HG02840 (cell line): Measurements from ENCODE around the gene LCOR.
A peak's percentile ranks its signal among the peaks of the same experiment; 100 is the strongest.

ENCODE experiments used
- ATAC-seq: cut with Tn5 transposase; IDR thresholded peaks from one replicate; pipeline ENCODE4 v1.9.1; 2021; ENCODE audit warnings: mild to moderate bottlenecking, moderate library complexity, moderate number of reproducible peaks; ENCODE audit not compliant: unreplicated experiment, low FRiP score

Gene LCOR

DNA sequence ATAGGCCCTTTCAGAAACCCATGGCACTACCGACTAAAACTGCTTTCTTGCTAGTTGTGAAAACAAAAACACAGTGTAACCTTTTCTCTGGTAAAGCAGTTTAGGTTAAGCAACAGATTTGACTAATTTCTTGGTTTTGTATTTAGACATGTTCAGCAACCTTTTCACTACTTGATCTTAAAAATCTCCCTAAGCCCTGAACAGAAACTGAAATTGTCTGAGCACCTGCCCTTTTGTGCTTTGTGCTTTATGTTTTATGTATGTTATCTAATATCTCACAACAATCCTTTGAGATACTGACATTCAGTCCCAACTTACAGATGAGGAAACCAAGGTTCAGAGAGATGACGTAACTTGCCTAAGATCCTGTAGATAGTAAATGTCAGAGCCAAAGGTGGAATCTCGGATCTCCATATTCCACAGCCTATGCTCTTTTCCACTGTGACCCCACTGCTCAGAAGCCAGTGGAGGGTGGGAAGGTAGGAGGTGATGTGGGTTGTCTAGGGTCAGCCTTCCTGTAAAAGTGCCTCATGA lies 146.6 kb downstream of the LCOR start:
- ATAC-seq, result peak; percentile 51

DNA sequence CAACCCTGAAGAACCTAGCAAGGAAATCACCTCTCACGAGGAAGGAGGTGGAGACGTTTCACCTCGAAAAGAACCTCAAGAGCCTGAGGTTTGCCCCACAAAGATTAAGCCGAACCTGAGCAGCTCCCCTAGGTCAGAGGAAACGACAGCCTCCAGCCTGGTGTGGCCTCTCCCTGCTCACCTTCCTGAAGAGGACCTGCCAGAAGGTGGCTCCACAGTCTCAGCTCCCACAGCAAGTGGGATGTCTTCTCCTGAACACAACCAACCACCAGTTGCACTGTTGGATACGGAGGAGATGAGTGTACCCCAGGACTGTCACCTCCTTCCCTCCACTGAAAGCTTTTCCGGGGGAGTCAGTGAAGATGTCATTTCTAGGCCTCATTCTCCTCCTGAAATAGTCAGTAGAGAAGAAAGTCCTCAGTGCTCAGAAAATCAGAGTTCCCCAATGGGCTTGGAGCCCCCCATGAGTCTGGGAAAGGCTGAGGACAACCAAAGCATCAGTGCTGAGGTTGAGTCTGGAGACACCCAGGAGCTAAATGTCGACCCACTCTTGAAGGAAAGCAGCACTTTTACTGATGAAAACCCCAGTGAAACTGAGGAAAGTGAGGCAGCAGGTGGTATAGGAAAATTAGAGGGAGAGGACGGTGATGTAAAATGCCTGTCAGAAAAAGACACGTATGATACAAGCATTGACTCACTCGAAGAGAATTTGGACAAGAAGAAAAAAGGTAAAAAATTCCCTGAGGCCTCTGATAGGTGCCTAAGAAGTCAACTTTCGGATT lies 150.2 kb downstream of the LCOR start:
- ATAC-seq, result no peak

GRCh38 chr10:96984541-96985131 lies 152.5 kb downstream of the LCOR start:
- peak; percentile 69 for ATAC-seq

DNA sequence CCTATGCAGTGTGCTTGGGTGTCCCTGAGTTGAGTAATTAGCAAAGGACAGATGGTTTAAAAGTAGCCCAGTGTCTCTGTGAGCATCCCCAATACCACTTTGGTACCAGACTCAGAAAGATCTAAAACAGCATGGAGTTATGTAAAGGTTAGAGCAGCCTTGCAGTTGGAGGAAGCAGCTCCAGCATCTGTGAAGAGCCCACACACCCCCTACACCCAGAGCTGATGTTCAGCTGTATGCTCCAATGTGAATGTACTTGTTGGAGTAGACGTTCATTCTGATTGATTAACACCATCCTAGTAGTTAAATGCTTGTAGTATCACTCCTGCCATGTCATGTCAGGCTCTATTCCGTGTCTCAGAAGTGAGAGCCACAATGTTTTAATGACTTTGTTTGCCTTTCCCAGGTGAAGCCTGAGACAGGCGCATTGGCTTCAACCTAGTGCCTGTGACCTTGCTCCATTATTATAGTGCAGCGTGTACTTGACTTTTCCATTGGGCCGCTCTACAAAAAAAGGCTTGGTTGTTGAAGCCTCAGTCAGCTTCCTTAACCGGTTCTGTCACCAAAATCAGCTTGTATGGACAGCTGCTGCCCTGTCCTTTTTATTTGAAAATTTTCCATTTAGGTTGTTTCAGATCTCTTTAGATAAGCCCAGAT lies 154.2 kb downstream of the LCOR start:
- no peak for ATAC-seq

DNA sequence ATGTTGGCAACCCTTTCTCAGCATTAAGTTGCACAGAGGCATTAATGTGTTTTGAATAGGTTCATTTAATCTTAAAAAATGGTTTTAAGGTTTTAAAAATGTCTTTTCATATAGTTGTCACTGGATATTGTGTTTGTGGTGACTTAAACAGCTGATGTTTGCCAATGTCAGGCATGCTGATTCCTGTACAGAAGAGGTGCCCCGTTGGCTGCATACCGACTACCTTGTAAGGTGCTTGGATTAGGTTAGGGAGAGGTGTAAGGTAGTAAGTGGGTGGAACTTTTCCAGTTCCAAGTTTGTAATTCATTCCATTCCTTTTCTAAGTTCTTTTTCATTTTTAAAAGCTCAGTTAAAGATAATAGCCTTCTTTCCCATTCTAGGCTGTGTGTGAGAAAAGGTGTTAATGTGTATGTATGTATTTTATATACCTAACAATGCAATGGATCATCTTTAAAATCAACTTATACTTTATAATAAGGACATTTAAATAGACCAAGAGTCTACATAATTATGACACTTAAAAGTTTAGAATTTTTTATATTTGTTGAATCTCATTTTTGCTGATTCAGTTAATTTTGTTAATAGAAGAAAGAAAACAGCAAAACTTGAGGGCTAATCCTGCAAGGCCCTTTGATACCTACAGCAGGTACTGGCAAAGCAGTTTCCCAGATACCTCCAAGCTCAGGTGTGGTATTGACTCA lies 155.2 kb downstream of the LCOR start:
- no peak for ATAC-seq

GRCh38 chr10:96987842-96988175 lies 155.7 kb downstream of the LCOR start:
- no peak for ATAC-seq

GRCh38 chr10:96988426-96988825 lies 156.3 kb downstream of the LCOR start:
- no peak for ATAC-seq

GRCh38 chr10:96991313-96991841 lies 159.3 kb downstream of the LCOR start:
- ATAC-seq, result no peak

DNA sequence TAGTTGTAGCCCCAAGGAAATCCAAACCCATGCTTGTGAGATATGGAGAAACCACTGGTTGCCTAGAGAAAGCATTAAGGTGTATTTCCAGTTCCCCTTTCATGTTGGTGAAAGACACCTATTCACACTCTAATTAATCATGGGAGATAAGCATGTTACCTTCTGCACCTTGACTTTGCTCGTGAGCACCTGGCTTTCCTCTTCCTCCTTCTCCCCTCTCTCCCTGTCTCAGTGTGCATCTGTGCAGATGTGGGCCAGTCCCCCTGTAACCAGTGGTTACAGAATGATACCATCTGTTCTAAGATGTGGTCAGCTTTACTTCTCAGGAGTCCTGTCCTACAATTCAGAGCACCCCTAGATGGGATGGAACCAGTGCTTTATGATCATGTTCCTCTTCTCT lies 160.6 kb downstream of the LCOR start:
- ATAC-seq, result no peak

GRCh38 chr10:96995851-96996250 lies 163.8 kb downstream of the LCOR start:
- ATAC-seq, result no peak

GRCh38 chr10:96996275-96996965 lies 164.3 kb downstream of the LCOR start:
- no peak for ATAC-seq

GRCh38 chr10:96998329-96998888 lies 166.3 kb downstream of the LCOR start:
- no peak for ATAC-seq

DNA sequence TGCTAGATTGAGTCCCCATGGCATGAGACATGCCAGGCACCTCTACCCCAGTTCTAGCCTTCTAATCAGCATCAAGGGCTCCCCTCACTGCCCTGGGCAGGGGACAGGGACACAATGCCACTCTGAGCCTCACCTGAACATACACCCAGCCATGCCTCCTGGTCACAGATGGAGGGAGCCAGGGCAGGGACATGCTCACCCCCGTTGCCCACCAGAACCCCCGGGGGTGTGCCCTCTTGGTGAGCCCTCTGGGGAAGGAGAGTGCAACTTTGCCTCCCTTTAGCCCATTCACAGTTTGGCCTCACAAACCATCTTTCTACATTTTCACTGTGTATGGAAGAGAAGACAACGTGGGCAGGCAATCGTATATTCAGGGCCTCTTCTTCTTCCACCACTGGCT lies 167.2 kb downstream of the LCOR start:
- no peak for ATAC-seq

DNA sequence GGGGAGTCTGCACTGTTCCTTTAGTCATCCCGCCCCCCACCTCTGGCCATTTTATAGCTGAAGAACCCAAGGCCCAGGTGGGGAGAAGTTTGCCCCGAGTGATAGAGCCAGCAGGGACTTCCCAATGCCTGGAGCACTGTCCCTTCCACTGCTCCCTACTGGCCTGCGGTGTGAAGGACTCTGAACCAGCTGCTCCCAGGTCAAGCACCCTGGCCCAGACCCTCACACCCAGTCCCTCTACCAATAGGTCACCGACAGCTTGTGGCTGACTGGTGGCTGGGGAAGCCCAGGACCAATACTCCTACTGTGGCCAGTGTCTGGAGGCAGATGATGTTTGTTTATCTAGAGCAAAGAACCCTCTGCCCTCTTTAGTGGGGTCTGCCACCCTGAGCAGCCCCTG lies 167.9 kb downstream of the LCOR start:
- ATAC-seq, result no peak

GRCh38 chr10:97000487-97001182 lies 168.5 kb downstream of the LCOR start:
- ATAC-seq, result no peak

DNA sequence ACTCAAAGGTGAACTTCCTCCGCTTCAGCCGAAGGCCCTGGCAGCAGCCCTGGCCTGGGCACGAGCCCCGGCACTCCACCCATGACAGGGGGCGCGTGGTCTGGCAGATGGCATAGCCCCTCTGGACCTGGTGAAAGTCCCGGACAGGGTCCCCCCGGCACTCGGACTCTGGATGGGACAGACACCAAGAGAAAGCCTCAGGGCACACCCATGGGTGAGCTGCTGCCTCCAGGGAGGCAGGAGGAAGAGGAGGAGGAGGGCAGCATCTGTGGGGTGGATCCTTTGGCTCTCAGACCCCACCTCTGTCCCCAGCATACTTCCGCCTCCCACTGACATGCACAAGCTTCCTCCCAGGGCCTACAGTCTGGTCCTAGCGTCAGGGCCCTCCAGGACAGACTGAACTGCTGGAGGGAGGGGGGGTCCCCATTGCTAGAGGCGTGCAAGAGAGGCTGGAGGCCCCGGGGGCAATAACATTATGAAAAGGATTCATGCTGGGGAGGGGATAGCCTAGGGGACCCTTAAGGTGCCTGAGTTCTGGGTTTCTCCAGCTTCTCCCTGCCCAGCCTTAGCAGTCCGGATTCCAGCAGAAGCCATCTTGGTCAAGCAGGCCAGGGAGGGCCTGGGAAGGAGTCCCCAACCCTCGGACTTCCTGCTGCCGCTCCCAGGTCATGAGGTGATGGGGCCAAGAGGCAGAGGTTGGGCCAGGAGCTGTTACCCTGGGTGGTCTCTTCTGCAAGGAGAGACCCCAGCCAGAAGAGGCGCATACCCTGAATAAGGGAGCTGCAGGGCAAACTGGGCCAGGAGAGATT lies 169.3 kb downstream of the LCOR start:
- no peak for ATAC-seq

DNA sequence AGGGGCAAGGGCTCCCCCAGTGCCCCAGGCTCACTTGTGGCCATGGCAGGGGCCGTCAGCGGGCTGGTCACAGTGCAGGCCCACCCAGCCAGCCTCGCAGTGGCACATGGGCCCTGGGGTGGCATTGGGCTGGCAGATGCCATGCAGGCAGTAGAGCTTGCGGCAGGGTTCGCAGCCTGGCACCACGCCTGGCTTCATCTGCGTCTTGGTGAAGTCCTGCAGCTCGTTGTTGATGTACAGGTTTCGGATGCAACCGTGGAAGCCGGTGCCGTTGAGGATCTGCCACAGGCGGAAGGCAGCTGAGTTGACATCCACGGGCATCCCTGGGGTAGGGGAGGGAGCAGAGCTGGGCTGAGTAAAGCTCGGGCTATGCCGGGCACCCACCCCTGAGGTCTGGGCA lies 170.6 kb downstream of the LCOR start:
- ATAC-seq, result no peak

DNA sequence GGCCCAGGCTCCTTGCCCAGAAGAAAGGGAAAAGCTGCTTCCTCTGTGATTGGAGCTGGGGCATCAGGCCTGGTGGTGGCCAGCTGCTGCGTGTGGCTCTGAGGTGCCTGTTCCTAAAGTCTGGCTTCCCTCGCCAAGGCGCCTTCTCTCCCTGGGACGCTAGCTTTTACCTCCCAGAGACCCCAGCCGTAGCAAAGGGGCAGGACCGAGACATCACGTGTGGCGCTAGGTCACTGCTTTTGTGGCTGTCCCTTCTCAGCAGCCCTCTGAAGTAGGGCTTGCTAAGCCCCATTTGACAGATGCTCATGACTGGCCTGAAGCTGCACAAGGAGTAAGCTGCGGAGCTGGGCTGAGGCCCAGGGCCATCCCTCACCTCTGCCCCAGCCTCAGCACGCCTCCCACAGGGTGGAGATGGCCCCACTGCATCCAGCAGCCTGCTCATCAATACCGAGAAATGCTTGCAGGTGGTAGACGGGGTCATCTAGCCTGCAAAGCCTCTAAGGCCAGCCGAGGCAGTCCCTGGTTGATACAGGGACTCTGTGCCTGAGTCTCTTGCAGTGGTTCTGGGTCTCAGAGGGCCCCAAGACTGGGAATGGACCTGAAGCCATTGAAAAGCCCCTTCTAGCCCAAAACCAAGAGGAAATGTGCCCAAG lies 171.2 kb downstream of the LCOR start:
- ATAC-seq, result no peak
